GM23338 (cell line): ENCODE results near the gene NKRF. TPM values are rescaled to one million over a fixed set of nuclear protein-coding genes. Genes with fewer than 3 reads are reported as not detected.

Experiments
- ATAC-seq: fragments of 200-7000 bp; cut with Tn5 transposase; 3 replicates; pipeline ENCODE4 v1.9.1; 2020
- DNase-seq: peaks from one replicate; pipeline ENCODE4 v3.0.0-alpha.2; 2015; ENCODE audit warnings: low spot score
- H2AFZ ChIP-seq: fragments of 200-600 bp; sonication (generic); 2 replicates; pipeline ENCODE4 v1.8.0; 2016; ENCODE audit warnings: antibody characterized with exemption, mild to moderate bottlenecking, moderate library complexity
- H3F3A ChIP-seq: fragments of 200-600 bp; sonication (generic); replicated peaks from 2 replicates; pipeline ENCODE4 v1.8.0; 2017; ENCODE audit warnings: antibody characterized with exemption, mixed run types, low read depth
- H3K27ac ChIP-seq: fragments of 200-600 bp; sonication (generic); 2 replicates; pipeline ENCODE4 v1.6.1; 2016; ENCODE audit warnings: low read depth
- H3K27me3 ChIP-seq: fragments of 200-600 bp; sonication (generic); 2 replicates; pipeline ENCODE4 v1.8.0; 2016; ENCODE audit warnings: mild to moderate bottlenecking, mixed run types, moderate library complexity; ENCODE audit not compliant: insufficient read depth
- H3K36me3 ChIP-seq: fragments of 200-600 bp; sonication (generic); 2 replicates; pipeline ENCODE4 v1.8.0; 2016; ENCODE audit warnings: mild to moderate bottlenecking; ENCODE audit not compliant: insufficient read depth
- H3K4me1 ChIP-seq: fragments of 200-600 bp; sonication (generic); 2 replicates; pipeline ENCODE4 v1.8.0; 2016; ENCODE audit warnings: mild to moderate bottlenecking, moderate library complexity; ENCODE audit not compliant: insufficient read depth
- H3K4me2 ChIP-seq: fragments of 200-600 bp; sonication (generic); 2 replicates; pipeline ENCODE4 v1.7.1; 2017; ENCODE audit warnings: mixed run types
- H3K4me3 ChIP-seq: fragments of 200-600 bp; sonication (generic); 2 replicates; pipeline ENCODE4 v1.6.1; 2016; ENCODE audit warnings: mixed run types
- H3K79me2 ChIP-seq: fragments of 200-600 bp; sonication (generic); replicated peaks from 2 replicates; pipeline ENCODE4 v1.8.0; 2017; ENCODE audit warnings: mild to moderate bottlenecking; ENCODE audit not compliant: insufficient read depth
- H3K9me2 ChIP-seq: fragments of 200-600 bp; sonication (generic); 2 replicates; pipeline ENCODE4 v1.8.0; 2017; ENCODE audit not compliant: insufficient read depth
- H4K20me1 ChIP-seq: fragments of 200-600 bp; sonication (generic); replicated peaks from 2 replicates; pipeline ENCODE4 v1.8.0; 2017; ENCODE audit warnings: mild to moderate bottlenecking; ENCODE audit not compliant: insufficient read depth
- H3K27ac Mint-ChIP-seq: 2 replicates; pipeline ENCODE4 v1.8.0; 2020; ENCODE audit warnings: inconsistent platforms, mild to moderate bottlenecking, moderate library complexity, mixed read lengths
- H3K27me3 Mint-ChIP-seq: 3 replicates; pipeline ENCODE4 v1.8.0; 2022; ENCODE audit warnings: low read depth, mild to moderate bottlenecking, moderate library complexity, mixed read lengths, inconsistent platforms; ENCODE audit not compliant: insufficient read depth, poor library complexity
- H3K36me3 Mint-ChIP-seq: 3 replicates; pipeline ENCODE4 v1.8.0; 2021; ENCODE audit warnings: low read depth, mild to moderate bottlenecking, inconsistent platforms, moderate library complexity, mixed read lengths
- H3K4me1 Mint-ChIP-seq: 3 replicates; pipeline ENCODE4 v1.8.0; 2020; ENCODE audit warnings: mild to moderate bottlenecking, inconsistent platforms, mixed read lengths
- H3K4me3 Mint-ChIP-seq: 3 replicates; pipeline ENCODE4 v1.8.0; 2021; ENCODE audit warnings: moderate library complexity, mild to moderate bottlenecking, inconsistent platforms, mixed read lengths
- H3K9me3 Mint-ChIP-seq: 3 replicates; pipeline ENCODE4 v1.8.0; 2020; ENCODE audit warnings: moderate library complexity, mild to moderate bottlenecking, inconsistent platforms, mixed read lengths
- CREB1 ChIP-seq: fragments of 250-450 bp; sonication (Bioruptor Pico); IDR thresholded peaks from 2 replicates; pipeline ENCODE4 v1.5.0; 2020; ENCODE audit warnings: low read depth, mild to moderate bottlenecking, moderate library complexity
- EZH2 ChIP-seq: fragments of 200-600 bp; sonication (generic); IDR thresholded peaks from one replicate; pipeline ENCODE4 v1.8.0; 2017; ENCODE audit warnings: antibody characterized with exemption, mild to moderate bottlenecking, low read depth; ENCODE audit not compliant: unreplicated experiment
- EZH2phosphoT487 ChIP-seq: fragments of 200-600 bp; sonication (generic); IDR thresholded peaks from one replicate; pipeline ENCODE4 v1.8.1; 2018; ENCODE audit warnings: antibody characterized with exemption; ENCODE audit not compliant: unreplicated experiment
- JUNB ChIP-seq: IDR thresholded peaks from one replicate; pipeline ENCODE4 v1.6.1; 2016; ENCODE audit warnings: antibody characterized with exemption; ENCODE audit not compliant: unreplicated experiment
- POLR2AphosphoS5 ChIP-seq: IDR thresholded peaks from 2 replicates; pipeline ENCODE4 v1.6.1; 2016; ENCODE audit warnings: antibody characterized with exemption, low read depth
- REST ChIP-seq: IDR thresholded peaks from one replicate; pipeline ENCODE4 v1.6.1; 2018; ENCODE audit warnings: antibody characterized with exemption; ENCODE audit not compliant: unreplicated experiment
- ZNF114 ChIP-seq: fragments of 250-450 bp; sonication (Bioruptor Pico); IDR thresholded peaks from 2 replicates; pipeline ENCODE4 v1.5.0; 2020; ENCODE audit warnings: mild to moderate bottlenecking, moderate library complexity
- ZNF331 ChIP-seq: fragments of 250-450 bp; sonication (Bioruptor Pico); IDR thresholded peaks from 2 replicates; pipeline ENCODE4 v1.5.0; 2020; ENCODE audit warnings: low read depth, mild to moderate bottlenecking, moderate library complexity
- ZNF462 ChIP-seq: fragments of 250-450 bp; sonication (Bioruptor Pico); IDR thresholded peaks from 2 replicates; pipeline ENCODE4 v1.5.0; 2020; ENCODE audit warnings: mild to moderate bottlenecking, moderate library complexity
- long read RNA-seq: library from polyadenylated mRNA; unstranded; transcript quantifications from one replicate; pipeline ENCODE4 v2.0.0, GENCODE V29; 2020; ENCODE audit not compliant: unreplicated experiment
- polyA plus RNA-seq: library from polyadenylated mRNA; unstranded; fragments of >200 nt; fragmentation: Nextera tagmentation; extraction: Ambion mirVana; gene quantifications from 2 replicates; pipeline ENCODE4 v1.2.1, GENCODE V29; 2016
- total RNA-seq: library from RNA; depleted of rRNA; stranded (reverse); fragments of >200 nt; shearing (Covaris generic); gene quantifications from 2 replicates; pipeline ENCODE4 v1.2.3, GENCODE V29; 2014; rRNA removed
- TF ChIP-seq, protein P1 (sequence below), 2 experiments: fragments of 200-600 bp in 1 of 2; sonication (generic) in 1 of 2; conservative IDR thresholded peaks; 2 replicates each; pipeline versions ENCODE4 v1.5.1 to v1.6.1; 2016 to 2017; ENCODE audit warnings: antibody characterized with exemption in 2 of 2, low read depth in 2 of 2, mild to moderate bottlenecking in 2 of 2, moderate library complexity in 1 of 2
- TF ChIP-seq, protein P2 (sequence below): IDR thresholded peaks from 2 replicates; pipeline ENCODE4 v1.6.1; 2016; ENCODE audit warnings: antibody characterized with exemption

NKRF gene
- total RNA-seq = 10.9 and 11.6 TPM in 2 replicates
- 6.3 and 6.8 TPM in 2 replicates for polyA plus RNA-seq
- long read RNA-seq, partial matches to known transcripts = 0 of 1 reads
- long read RNA-seq, other reads (novel, unspliced or antisense) = 1 of 1 reads

GRCh38 chrX:119606280-119607017 is at the start of gene NKRF:
Gene NKRF, minus strand, starts transcription at chrX:119606424.
- TF ChIP-seq JUNB (no peak), ZNF462 (CRISPR knock-in tag) (no peak), EZH2phosphoT487 (no peak), REST (no peak), POLR2AphosphoS5 (peak; percentile 79), EZH2 (no peak), CREB1 (CRISPR knock-in tag) (peak; percentile 80), ZNF331 (CRISPR knock-in tag) (no peak), ZNF114 (no peak)
- TF ChIP-seq, protein P1, sequence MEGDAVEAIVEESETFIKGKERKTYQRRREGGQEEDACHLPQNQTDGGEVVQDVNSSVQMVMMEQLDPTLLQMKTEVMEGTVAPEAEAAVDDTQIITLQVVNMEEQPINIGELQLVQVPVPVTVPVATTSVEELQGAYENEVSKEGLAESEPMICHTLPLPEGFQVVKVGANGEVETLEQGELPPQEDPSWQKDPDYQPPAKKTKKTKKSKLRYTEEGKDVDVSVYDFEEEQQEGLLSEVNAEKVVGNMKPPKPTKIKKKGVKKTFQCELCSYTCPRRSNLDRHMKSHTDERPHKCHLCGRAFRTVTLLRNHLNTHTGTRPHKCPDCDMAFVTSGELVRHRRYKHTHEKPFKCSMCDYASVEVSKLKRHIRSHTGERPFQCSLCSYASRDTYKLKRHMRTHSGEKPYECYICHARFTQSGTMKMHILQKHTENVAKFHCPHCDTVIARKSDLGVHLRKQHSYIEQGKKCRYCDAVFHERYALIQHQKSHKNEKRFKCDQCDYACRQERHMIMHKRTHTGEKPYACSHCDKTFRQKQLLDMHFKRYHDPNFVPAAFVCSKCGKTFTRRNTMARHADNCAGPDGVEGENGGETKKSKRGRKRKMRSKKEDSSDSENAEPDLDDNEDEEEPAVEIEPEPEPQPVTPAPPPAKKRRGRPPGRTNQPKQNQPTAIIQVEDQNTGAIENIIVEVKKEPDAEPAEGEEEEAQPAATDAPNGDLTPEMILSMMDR (conservative IDR thresholded peaks at IDR 0.05; ENCODE audit: low read depth in 2 of 2) = no peak
- TF ChIP-seq, protein P2, sequence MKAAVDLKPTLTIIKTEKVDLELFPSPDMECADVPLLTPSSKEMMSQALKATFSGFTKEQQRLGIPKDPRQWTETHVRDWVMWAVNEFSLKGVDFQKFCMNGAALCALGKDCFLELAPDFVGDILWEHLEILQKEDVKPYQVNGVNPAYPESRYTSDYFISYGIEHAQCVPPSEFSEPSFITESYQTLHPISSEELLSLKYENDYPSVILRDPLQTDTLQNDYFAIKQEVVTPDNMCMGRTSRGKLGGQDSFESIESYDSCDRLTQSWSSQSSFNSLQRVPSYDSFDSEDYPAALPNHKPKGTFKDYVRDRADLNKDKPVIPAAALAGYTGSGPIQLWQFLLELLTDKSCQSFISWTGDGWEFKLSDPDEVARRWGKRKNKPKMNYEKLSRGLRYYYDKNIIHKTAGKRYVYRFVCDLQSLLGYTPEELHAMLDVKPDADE = no peak
- H2AFZ ChIP-seq = peak within 1 kb of the TSS; percentile 78; the same call in 1 of the 2 replicates

More at GRCh38 chrX:119606280-119607017, at the start of gene NKRF:
- peaks cover 13% of the 10 kb centered on the region for H3K4me1 Mint-ChIP-seq
- peaks cover 2% of the 10 kb centered on the region; the same call in 1 of the 3 replicates for H3K36me3 Mint-ChIP-seq
- Histone ChIP-seq H3K79me2 (peaks cover 19% of the 10 kb centered on the region), H3K4me1 (no peaks in the 10 kb centered on the region), H4K20me1 (no peaks in the 10 kb centered on the region; the same call in 1 of the 2 replicates), H3F3A (no peaks in the 10 kb centered on the region), H3K9me2 (no peaks in the 10 kb centered on the region), H3K27me3 (peaks cover 46% of the 10 kb centered on the region), H3K27ac (no peak within 1 kb of the TSS), H3K4me2 (peak within 1 kb of the TSS; percentile 81), H3K36me3 (no peaks in the 10 kb centered on the region), H3K4me3 (peak within 1 kb of the TSS; percentile 61)
- peak within 1 kb of the TSS; percentile 88 for H3K4me3 Mint-ChIP-seq
- peaks cover 14% of the 10 kb centered on the region for H3K27me3 Mint-ChIP-seq
- H3K9me3 Mint-ChIP-seq = no peaks in the 10 kb centered on the region; the same call in 2 of the 3 replicates
- peak; percentile 81 for ATAC-seq
- peak; percentile 90 for DNase-seq
- peak within 1 kb of the TSS; percentile 86 for H3K27ac Mint-ChIP-seq
